ENCODE data around the gene LGR4. TPM values are rescaled to one million over a fixed set of nuclear protein-coding genes. Genes with fewer than 3 reads are reported as not detected.
A peak's percentile ranks its signal among the peaks of the same experiment; 100 is the strongest.

The LGR4 gene
- polyA plus RNA-seq, 4 donors = 132 to 156 (median 151) TPM

- no peak for DNase-seq (ENCODE audit: low read depth in 4 of 4, low spot score in 3 of 4)
Measured at GRCh38 chr11:27406498-27407354, 65.9 kb downstream of the LGR4 start.

- no peak for DNase-seq (ENCODE audit: low read depth in 4 of 4, low spot score in 3 of 4)
Measured at GRCh38 chr11:27405134-27405533, 67.5 kb downstream of the LGR4 start.

DNA sequence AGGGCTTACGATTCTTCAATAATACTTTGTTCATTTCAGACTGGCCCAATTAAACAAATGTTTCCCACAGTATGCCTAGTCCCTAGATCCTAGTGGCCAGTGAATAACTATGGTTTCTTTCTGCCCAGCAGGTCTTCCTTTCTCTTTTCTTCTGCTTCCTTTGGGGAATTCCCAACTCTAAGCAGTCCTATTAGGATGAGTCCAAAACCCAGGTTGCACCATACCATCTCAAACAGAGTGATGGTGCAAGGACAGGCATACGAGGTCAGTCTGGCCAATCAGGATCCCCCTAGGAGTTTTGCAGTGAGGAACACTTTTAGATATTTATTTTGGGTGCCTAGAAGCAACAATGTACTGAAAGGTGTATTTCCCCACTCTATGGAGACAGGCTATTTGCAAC, 68.2 kb downstream of the LGR4 start:
- no peak for DNase-seq (ENCODE audit: low read depth in 4 of 4, low spot score in 3 of 4)

- DNase-seq (ENCODE audit: low read depth in 4 of 4, low spot score in 3 of 4) = no peak
Measured at GRCh38 chr11:27403195-27403594, 69.4 kb downstream of the LGR4 start.

GRCh38 chr11:27402450-27402849, 70.1 kb downstream of the LGR4 start:
- no peak for DNase-seq (ENCODE audit: low read depth in 4 of 4, low spot score in 3 of 4)

- DNase-seq (ENCODE audit: low read depth in 4 of 4, low spot score in 3 of 4) = no peak
Measured at GRCh38 chr11:27401833-27402316, 70.7 kb downstream of the LGR4 start.

DNA sequence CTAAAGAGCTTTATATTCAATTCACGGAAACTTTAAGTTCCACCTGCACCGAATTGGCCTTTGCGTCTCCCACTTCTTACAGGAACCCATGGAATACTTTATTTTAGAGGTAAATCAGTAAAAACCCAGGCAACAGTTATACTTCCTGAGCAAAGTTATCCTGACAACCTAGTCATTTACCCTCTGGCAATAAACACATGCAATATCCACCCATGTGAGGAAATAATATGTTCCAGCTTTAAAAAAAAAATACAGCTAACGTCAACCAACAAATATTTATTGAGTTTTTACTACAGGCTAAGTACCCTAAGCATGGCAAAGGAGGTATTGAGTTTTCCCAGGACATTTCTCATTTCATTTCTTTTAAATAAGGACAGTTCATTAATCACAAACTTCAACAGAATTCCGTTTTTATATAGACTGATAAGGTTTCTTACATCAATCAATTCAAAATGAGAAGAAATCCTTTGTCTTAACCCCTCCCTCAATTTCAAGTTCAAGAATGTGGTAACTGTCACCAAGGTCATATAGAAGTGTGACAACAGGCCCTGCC, 71.2 kb downstream of the LGR4 start:
- DNase-seq (ENCODE audit: low read depth in 4 of 4, low spot score in 3 of 4) = no peak

- DNase-seq (ENCODE audit: low read depth in 4 of 4, low spot score in 3 of 4) = no peak
Measured at GRCh38 chr11:27398400-27398770, 74.2 kb downstream of the LGR4 start.

DNA sequence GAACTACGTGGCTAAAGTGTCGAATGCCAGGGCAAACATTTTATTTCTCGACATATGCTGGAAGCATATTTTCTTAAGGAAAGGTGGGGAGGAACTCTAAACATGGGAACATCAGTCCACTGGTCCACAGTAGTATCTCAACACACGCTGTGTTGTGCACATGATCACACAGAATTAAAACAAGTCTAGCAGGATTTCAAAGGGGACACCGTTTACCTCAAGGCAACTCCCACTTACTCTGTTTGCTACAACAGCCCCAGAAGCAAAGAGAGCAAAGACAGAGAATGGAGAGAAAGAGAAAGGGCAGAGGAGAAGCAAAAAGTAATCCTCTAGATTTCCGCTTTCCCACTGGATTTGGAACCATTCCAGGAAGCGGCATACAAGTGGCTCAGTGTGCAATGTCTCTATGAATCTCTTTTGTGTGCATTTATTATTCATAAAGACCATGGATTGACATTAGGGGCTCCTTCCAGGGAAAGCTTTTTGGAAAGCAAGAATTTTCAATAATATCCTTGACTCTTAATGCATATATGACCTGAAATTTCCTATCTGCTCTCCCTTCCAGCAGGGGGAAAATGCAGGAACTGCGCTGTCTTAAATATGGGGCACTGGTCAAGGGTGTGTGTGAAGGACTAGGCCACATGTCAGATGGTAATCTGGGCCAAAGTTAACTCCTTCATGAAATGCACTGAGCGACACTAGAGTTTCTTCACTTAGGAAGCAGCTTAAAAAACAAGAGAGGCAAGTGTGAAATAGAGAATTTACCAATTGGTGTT, 74.8 kb downstream of the LGR4 start:
- DNase-seq (ENCODE audit: low read depth in 4 of 4, low spot score in 3 of 4) = no peak

DNA sequence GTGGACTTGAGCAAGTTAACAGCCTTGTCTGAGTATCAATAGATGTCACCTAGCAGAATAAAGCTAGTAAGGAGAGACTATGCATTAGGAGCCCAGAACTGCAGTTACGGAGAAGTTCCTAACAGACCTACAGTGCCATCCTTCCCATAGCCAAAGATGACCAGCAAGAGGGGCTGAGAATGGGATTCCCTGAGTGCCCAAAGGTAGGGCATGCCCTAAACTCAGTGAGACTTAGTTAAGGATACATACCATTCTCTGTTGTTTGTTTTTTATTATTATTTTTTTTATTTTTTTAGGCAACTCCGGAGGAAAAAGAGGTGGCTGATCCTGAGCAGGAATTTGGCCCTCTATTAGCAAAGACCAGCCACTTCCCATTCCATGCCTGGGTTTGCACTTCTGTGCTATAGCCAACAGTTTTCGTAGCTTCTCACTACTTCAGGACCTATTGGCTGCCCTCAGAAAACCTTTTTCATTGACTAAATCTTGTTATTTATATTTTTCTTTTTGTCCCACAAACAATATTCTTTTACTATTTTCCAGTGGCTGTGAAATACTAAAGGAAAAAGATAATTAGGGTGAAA, 76.2 kb downstream of the LGR4 start:
- no peak for DNase-seq (ENCODE audit: low read depth in 4 of 4, low spot score in 3 of 4)

DNA sequence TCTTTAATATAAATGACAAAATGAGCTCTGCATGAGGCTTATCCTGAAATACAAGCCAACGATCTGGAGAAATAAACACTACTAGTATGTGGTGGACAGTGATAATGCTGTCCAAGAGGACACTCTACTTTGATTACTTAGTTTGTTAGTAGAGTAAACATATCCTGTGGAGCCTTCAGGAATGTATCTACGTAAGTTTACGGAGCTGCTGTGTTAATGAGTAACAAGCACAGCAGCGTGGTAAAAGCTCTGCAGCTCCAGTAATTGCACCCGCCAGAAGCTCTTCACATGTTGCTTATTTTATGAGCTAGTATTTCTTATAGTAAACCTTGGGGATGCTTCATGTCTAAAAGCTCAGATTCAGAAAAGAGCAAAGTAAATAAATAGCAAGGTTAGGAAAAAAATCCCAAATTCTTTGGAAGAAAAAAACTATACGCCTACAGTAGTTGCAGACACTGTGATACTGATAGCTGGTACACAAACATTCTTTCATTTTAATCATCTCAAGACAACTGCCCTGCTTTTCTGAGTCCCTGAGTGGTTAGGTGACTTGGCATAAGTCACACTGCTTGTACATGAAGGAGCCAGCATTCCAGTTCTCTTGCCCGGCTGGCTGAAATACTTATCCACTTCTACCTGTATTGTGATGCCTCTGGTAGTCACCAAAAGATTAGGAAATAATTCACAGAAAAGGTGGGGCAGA, 76.9 kb downstream of the LGR4 start:
- peak in 3 of 4 donors; percentile 51 to 62 (median 61) for DNase-seq (ENCODE audit: low read depth in 4 of 4, low spot score in 3 of 4)

GRCh38 chr11:27394781-27395228, 77.8 kb downstream of the LGR4 start:
- DNase-seq (ENCODE audit: low read depth in 4 of 4, low spot score in 3 of 4) = no peak

- DNase-seq (ENCODE audit: low read depth in 4 of 4, low spot score in 3 of 4) = peak in 1 of 4 donors; percentile 34
Measured at GRCh38 chr11:27392278-27393114, 80.1 kb downstream of the LGR4 start.

- DNase-seq (ENCODE audit: low read depth in 4 of 4, low spot score in 3 of 4) = no peak
Measured at GRCh38 chr11:27391331-27392015, 81.1 kb downstream of the LGR4 start.

- no peak for DNase-seq (ENCODE audit: low read depth in 4 of 4, low spot score in 3 of 4)
Measured at GRCh38 chr11:27390318-27391295, 82.0 kb downstream of the LGR4 start.

- no peak for DNase-seq (ENCODE audit: low read depth in 4 of 4, low spot score in 3 of 4)
Measured at GRCh38 chr11:27388869-27389268, 83.7 kb downstream of the LGR4 start.

DNA sequence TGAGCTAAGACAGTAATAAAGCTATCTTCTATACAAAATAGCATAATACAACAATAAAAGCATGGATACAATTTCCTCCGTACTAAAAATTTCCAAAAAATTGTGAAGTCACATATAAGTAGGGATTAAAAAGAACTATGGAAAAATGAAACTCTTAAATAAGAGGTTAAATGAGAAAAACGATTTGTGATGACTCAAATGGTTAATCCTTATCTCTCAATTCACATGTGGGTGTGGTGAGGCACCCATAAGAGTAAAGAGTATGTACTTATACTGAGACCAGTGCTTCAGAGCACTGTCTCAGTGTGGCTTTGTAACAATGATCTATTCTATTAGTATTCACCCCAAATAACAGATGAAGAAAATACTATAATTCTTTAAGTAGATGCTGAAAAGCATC, 84.6 kb downstream of the LGR4 start:
- DNase-seq (ENCODE audit: low read depth in 4 of 4, low spot score in 3 of 4) = no peak

DNA sequence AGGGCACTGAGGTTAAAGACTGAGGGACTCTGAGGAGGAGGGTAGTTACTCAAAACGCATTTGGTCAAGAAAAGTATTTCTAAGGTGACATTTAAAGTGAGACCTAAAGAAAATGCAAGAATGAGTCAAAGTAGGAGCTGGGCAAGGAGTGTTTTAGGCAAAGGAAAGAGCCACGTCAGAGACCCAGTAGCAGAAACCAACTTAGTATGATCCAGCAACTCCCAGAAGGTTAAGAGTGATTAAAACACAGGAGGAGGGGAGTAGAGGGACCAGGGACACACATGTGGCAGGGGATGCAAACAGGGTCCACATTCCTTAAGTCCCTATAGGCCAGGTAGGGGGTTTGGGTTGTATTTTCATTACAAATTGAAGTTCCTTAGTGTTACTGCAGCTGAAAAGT, 85.2 kb downstream of the LGR4 start:
- DNase-seq (ENCODE audit: low read depth in 4 of 4, low spot score in 3 of 4) = no peak

Data from right renal pelvis (tissue), 4 donors.